Eye (tissue), 1 donor: ENCODE results near the gene HAND1.

Source experiments
- DNase-seq: peaks from one replicate; pipeline ENCODE4 v3.0.0-alpha.2; 2015

The HAND1 gene

GRCh38 chr5:154449786-154450185 lies 28.2 kb downstream of the HAND1 start:
- DNase-seq = no peak

- DNase-seq = no peak
These were observed 30.8 kb downstream of the HAND1 start for GRCh38 chr5:154447089-154447725.

GRCh38 chr5:154446195-154447088 lies 31.6 kb downstream of the HAND1 start:
- peak; percentile 86 for DNase-seq

GRCh38 chr5:154445422-154446194 lies 32.4 kb downstream of the HAND1 start, which contains the start of gene SAP30L:
Gene SAP30L (plus strand): TSS chr5:154445997. CDS start chr5:154446605, 608 bp downstream.
- peak; percentile 97 for DNase-seq

- peak; percentile 21 for DNase-seq
These were observed 33.2 kb downstream of the HAND1 start for GRCh38 chr5:154444556-154445421.

GRCh38 chr5:154442801-154443200 lies 35.2 kb downstream of the HAND1 start:
- no peak for DNase-seq

- no peak for DNase-seq
These were observed 37.5 kb downstream of the HAND1 start for GRCh38 chr5:154440540-154440939.

GRCh38 chr5:154437281-154437965 lies 40.6 kb downstream of the HAND1 start:
- no peak for DNase-seq

- no peak for DNase-seq
These were observed 42.8 kb downstream of the HAND1 start for GRCh38 chr5:154435226-154435625.

GRCh38 chr5:154430961-154431630 lies 46.9 kb downstream of the HAND1 start:
- no peak for DNase-seq

- DNase-seq = no peak
These were observed 47.6 kb downstream of the HAND1 start for GRCh38 chr5:154430466-154430865.

- DNase-seq = no peak
These were observed 48.7 kb downstream of the HAND1 start for GRCh38 chr5:154429341-154429740.

GRCh38 chr5:154428208-154428607 lies 49.8 kb downstream of the HAND1 start:
- DNase-seq = no peak
